GM21786 (cell line): Measurements from ENCODE around the gene TMEM151B.
A peak's percentile ranks its signal among the peaks of the same experiment; 100 is the strongest.

ENCODE experiments used
- ATAC-seq: cut with Tn5 transposase; IDR thresholded peaks from one replicate; pipeline ENCODE4 v1.9.1; 2021; ENCODE audit not compliant: unreplicated experiment

The TMEM151B gene

GRCh38 chr6:44232676-44233566, 37.3 kb upstream of the TMEM151B start:
- no peak for ATAC-seq

GRCh38 chr6:44233567-44234100, 36.6 kb upstream of the TMEM151B start:
- ATAC-seq = no peak

- ATAC-seq = no peak
Observed at GRCh38 chr6:44234101-44235025, 35.9 kb upstream of the TMEM151B start.

- no peak for ATAC-seq
Observed at GRCh38 chr6:44235269-44235668, 35.0 kb upstream of the TMEM151B start.

GRCh38 chr6:44235891-44236516, 34.2 kb upstream of the TMEM151B start:
- ATAC-seq = no peak

GRCh38 chr6:44237021-44237812, 33.0 kb upstream of the TMEM151B start:
- ATAC-seq = peak; percentile 76

- ATAC-seq = peak; percentile 69
Observed at GRCh38 chr6:44237813-44238433, 32.3 kb upstream of the TMEM151B start.

GRCh38 chr6:44238687-44239350, 31.4 kb upstream of the TMEM151B start:
- ATAC-seq = no peak

GRCh38 chr6:44243345-44243744, 26.9 kb upstream of the TMEM151B start:
- ATAC-seq = no peak

- no peak for ATAC-seq
Observed at GRCh38 chr6:44245391-44245911, 24.8 kb upstream of the TMEM151B start.

- ATAC-seq = peak; percentile 44
Observed at GRCh38 chr6:44245912-44246662, 24.2 kb upstream of the TMEM151B start.

GRCh38 chr6:44246663-44247337, 23.4 kb upstream of the TMEM151B start, which contains the start of gene HSP90AB1:
Gene HSP90AB1 (plus strand): TSS chr6:44247101. CDS start chr6:44248630, 1,529 bp downstream.
- peak; percentile 60 for ATAC-seq

GRCh38 chr6:44247338-44248302, 22.6 kb upstream of the TMEM151B start:
- peak; percentile 29 for ATAC-seq

- no peak for ATAC-seq
Observed at GRCh38 chr6:44248579-44248978, 21.7 kb upstream of the TMEM151B start.

- no peak for ATAC-seq
Observed at GRCh38 chr6:44249082-44249748, 21.0 kb upstream of the TMEM151B start.
